KBM-7 (cell line): Measurements from ENCODE around the gene AP3B2.
"Not testable (repeated sequence)": the region's sequence is repeated elsewhere in the genome, so short reads cannot be mapped to it uniquely, and the experiment has no call there.

ENCODE experiments used
- DNase-seq: peaks from one replicate; pipeline ENCODE4 v3.0.0-alpha.2; 2015
- in situ Hi-C: fragments of 300-500 bp; cut with MboI; formaldehyde crosslinking; loops from 2 replicates; pipeline ENCODE4 v1.14.3; 2020; ENCODE audit warnings: low sequenced_read_pairs, low pct_unique_long_range_greater_than_20kb, mixed read lengths

The AP3B2 gene

GRCh38 chr15:82709421-82710207 is at the start of gene AP3B2:
AP3B2 (minus strand) TSS chr15:82709875; CDS start chr15:82709706, 169 bp downstream.
- in situ Hi-C loops = no loop called here
- DNase-seq = peak; percentile 89

- DNase-seq = peak; percentile 35
- in situ Hi-C loops = no loop called here
These were observed 41.6 kb upstream of the AP3B2 start for GRCh38 chr15:82751308-82751707.

GRCh38 chr15:82750831-82751180 is 41.1 kb upstream of the AP3B2 start:
- DNase-seq = no peak
- in situ Hi-C loops = no loop called here

- DNase-seq = peak; percentile 99
- in situ Hi-C loops = no loop called here
These were observed 40.5 kb upstream of the AP3B2 start for GRCh38 chr15:82749951-82750830.

GRCh38 chr15:82748315-82748714 is 38.6 kb upstream of the AP3B2 start:
- no peak for DNase-seq
- in situ Hi-C loops = no loop called here

GRCh38 chr15:82743810-82744209 is 34.1 kb upstream of the AP3B2 start:
- DNase-seq = no peak
- in situ Hi-C loops = no loop called here

GRCh38 chr15:82742134-82742533 is 32.5 kb upstream of the AP3B2 start:
- in situ Hi-C loops = no loop called here
- no peak for DNase-seq

- in situ Hi-C loops = no loop called here
- no peak for DNase-seq
These were observed 29.4 kb upstream of the AP3B2 start for GRCh38 chr15:82739086-82739485.

- no peak for DNase-seq
- in situ Hi-C loops = no loop called here
These were observed 28.3 kb upstream of the AP3B2 start for GRCh38 chr15:82737975-82738374.

GRCh38 chr15:82731527-82731926 is 21.9 kb upstream of the AP3B2 start:
- in situ Hi-C loops = no loop called here
- DNase-seq = no peak

- in situ Hi-C loops = no loop called here
- DNase-seq = no peak
These were observed 20.4 kb upstream of the AP3B2 start for GRCh38 chr15:82730022-82730530.

GRCh38 chr15:82726816-82727215 is 17.1 kb upstream of the AP3B2 start:
- in situ Hi-C loops = no loop called here
- no peak for DNase-seq

- in situ Hi-C loops = no loop called here
- DNase-seq = no peak
These were observed 5.3 kb upstream of the AP3B2 start for GRCh38 chr15:82715003-82715402.

GRCh38 chr15:82714016-82714415 is 4.3 kb upstream of the AP3B2 start:
- DNase-seq = no peak
- in situ Hi-C loops = no loop called here

- in situ Hi-C loops = no loop called here
- no peak for DNase-seq
These were observed 2.4 kb upstream of the AP3B2 start for GRCh38 chr15:82712036-82712435.

- DNase-seq = no peak
- in situ Hi-C loops = no loop called here
These were observed 1.3 kb upstream of the AP3B2 start for GRCh38 chr15:82710926-82711490.

GRCh38 chr15:82710208-82710555 is 507 bp upstream of the AP3B2 start:
- DNase-seq = no peak
- in situ Hi-C loops = no loop called here

- DNase-seq = peak; percentile 73
- in situ Hi-C loops = no loop called here
These were observed 624 bp downstream of the AP3B2 start for GRCh38 chr15:82709081-82709420.

- DNase-seq, in situ Hi-C loops: not testable (repeated sequence)
These were observed 3.8 kb downstream of the AP3B2 start for GRCh38 chr15:82705856-82706255.

GRCh38 chr15:82699726-82700125 is 9.9 kb downstream of the AP3B2 start:
- DNase-seq = no peak
- in situ Hi-C loops = no loop called here
